Peyer's patch (tissue), 4 donors: Measurements from ENCODE around the gene BCAS3. TPM values are rescaled to one million over a fixed set of nuclear protein-coding genes. Genes with fewer than 3 reads are reported as not detected.
"Not testable (repeated sequence)": the region's sequence is repeated elsewhere in the genome, so short reads cannot be mapped to it uniquely, and the experiment has no call there.

Source experiments
- DNase-seq, 3 donors: peaks; one replicate each; pipeline ENCODE4 v3.0.0-alpha.2; 2017 to 2019
- H3K27ac ChIP-seq, 4 donors: fragments of 200-600 bp; sonication (generic); one replicate each; pipeline ENCODE4 v1.5.1; 2016 to 2019
- H3K27me3 ChIP-seq, 2 donors: fragments of 200-600 bp; sonication (generic); one replicate each; pipeline ENCODE4 v1.5.1; 2019
- H3K36me3 ChIP-seq, 3 donors: fragments of 200-600 bp; sonication (generic); one replicate each; pipeline ENCODE4 v1.5.1; 2016 to 2019
- H3K4me1 ChIP-seq, 4 donors: fragments of 200-600 bp; sonication (generic); one replicate each; pipeline ENCODE4 v1.5.1; 2016 to 2019
- H3K4me3 ChIP-seq, 4 donors: fragments of 200-600 bp; sonication (generic); 1 replicate in 3 of 4; 2 replicates in 1 of 4; pipeline ENCODE4 v1.5.1; 2016 to 2019; ENCODE audit warnings: mild to moderate bottlenecking in 1 of 4
- H3K9me3 ChIP-seq, 4 donors: fragments of 200-600 bp; sonication (generic); one replicate each; pipeline ENCODE4 v1.5.1; 2016 to 2019; ENCODE audit warnings: mild to moderate bottlenecking in 1 of 4
- POLR2A ChIP-seq, 2 donors: fragments of 450-650 bp; IDR thresholded peaks; one replicate each; pipeline ENCODE4 v1.5.1; 2017; ENCODE audit warnings: antibody characterized with exemption in 2 of 2, mild to moderate bottlenecking in 2 of 2, moderate library complexity in 2 of 2
- total RNA-seq, 4 donors: library from RNA; depleted of rRNA; stranded (reverse); fragments of >200 nt; gene quantifications; one replicate each; pipeline ENCODE4 v1.1.0, GENCODE V29; 2016
- TF ChIP-seq, protein P1 (sequence below), 6 experiments: fragments of 450-650 bp in 4 of 6; fragments of 200-600 bp in 2 of 6; sonication (generic) in 1 of 6; IDR thresholded peaks; one replicate each; pipeline ENCODE4 v1.5.1; 2017 to 2019; ENCODE audit warnings: antibody characterized with exemption in 6 of 6, mild to moderate bottlenecking in 3 of 6, moderate library complexity in 1 of 6

Gene BCAS3
- total RNA-seq, 4 donors from 2014 or later, result 25.7 to 109 (median 57.1) TPM

DNA sequence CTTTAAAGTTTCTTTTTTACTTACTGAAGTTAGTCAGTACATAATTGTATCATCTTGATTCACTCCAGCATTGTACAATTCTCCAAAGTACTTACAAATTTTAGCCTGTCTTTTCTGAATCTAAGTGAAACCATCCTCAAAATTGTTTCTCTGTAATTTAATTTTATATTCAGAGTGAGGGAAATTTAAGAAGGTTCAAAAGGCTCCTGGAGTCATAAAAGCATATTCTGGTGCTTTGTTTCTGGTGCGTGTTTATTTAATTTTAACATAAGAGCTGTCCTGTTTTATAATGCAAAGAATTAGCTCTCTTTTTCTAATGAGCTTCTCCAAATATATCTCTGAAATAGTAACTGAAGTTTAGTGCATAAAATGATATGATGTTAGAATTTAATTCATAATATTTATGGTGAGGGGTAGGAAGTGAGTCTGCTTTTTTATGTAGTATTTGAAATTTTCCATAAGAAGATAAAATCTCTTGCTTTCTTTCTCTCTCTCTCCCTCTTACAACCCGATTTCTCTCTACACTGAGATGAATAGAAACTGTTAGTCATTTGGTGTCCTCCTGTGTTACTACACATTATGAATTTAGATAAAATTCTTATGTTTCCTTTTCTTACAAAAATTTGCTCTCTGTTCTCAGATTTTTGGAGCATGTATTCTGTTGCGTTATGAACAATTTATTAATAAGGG, 339.8 kb downstream of the BCAS3 start:
- no peaks in the 10 kb centered on the region for H3K36me3 ChIP-seq
- H3K4me1 ChIP-seq, result no peaks in the 10 kb centered on the region
- DNase-seq, result no peak
- H3K9me3 ChIP-seq, result no peaks in the 10 kb centered on the region
- H3K4me3 ChIP-seq, result no peak overlapping the region
- TF ChIP-seq, protein P1, sequence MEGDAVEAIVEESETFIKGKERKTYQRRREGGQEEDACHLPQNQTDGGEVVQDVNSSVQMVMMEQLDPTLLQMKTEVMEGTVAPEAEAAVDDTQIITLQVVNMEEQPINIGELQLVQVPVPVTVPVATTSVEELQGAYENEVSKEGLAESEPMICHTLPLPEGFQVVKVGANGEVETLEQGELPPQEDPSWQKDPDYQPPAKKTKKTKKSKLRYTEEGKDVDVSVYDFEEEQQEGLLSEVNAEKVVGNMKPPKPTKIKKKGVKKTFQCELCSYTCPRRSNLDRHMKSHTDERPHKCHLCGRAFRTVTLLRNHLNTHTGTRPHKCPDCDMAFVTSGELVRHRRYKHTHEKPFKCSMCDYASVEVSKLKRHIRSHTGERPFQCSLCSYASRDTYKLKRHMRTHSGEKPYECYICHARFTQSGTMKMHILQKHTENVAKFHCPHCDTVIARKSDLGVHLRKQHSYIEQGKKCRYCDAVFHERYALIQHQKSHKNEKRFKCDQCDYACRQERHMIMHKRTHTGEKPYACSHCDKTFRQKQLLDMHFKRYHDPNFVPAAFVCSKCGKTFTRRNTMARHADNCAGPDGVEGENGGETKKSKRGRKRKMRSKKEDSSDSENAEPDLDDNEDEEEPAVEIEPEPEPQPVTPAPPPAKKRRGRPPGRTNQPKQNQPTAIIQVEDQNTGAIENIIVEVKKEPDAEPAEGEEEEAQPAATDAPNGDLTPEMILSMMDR (IDR thresholded peaks at IDR 0.05), result no peak
- no peaks in the 10 kb centered on the region for H3K27me3 ChIP-seq
- no peak overlapping the region for H3K27ac ChIP-seq

DNA sequence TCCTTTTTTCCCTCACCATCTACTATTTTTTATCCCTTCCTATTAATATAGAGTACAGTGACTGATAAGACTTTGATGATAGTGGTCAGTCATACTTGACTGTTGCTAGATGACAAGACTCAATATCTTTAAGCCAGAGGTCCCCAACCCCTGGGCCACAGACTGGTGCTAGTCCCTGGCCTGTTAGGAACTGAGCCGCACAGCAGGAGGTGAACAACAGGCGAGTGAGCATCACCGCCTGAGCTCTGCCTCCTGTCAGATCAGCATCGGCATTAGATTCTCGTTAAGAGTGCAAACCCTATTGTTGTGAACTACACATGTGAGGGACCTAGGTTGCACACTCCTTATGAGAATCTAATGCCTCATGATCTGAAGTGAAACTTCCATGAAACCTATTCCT, 341.3 kb downstream of the BCAS3 start:
- no peaks in the 10 kb centered on the region for H3K36me3 ChIP-seq
- TF ChIP-seq POLR2A (IDR thresholded peaks at IDR 0.05), result no peak
- TF ChIP-seq, protein P1 (IDR thresholded peaks at IDR 0.05), result no peak
- no peak overlapping the region for H3K27ac ChIP-seq
- no peaks in the 10 kb centered on the region for H3K9me3 ChIP-seq
- no peaks in the 10 kb centered on the region for H3K4me1 ChIP-seq
- DNase-seq, result no peak
- no peaks in the 10 kb centered on the region for H3K27me3 ChIP-seq
- no peak overlapping the region for H3K4me3 ChIP-seq

DNA sequence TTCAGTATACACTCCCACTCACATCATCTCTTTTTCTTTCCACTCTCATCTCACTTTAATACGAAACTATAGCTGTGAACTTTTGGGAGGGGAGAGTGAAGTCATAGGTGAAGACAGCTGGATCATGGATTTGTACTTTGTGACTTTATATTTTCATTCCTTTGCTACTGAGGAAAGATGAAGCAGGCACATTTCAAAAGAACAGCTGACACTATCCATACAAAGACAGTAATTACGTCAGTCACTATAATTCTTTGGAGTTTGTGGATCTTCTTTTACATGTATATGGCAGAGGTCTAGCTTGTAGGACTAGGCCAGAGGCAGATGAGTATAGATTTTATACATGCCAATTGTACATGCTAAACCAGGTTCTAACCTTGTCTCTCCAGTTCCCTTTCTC, 346.3 kb downstream of the BCAS3 start:
- H3K9me3 ChIP-seq, result no peaks in the 10 kb centered on the region
- no peaks in the 10 kb centered on the region for H3K36me3 ChIP-seq
- TF ChIP-seq, protein P1 (IDR thresholded peaks at IDR 0.05), result no peak
- TF ChIP-seq POLR2A (IDR thresholded peaks at IDR 0.05), result no peak
- H3K27me3 ChIP-seq, result no peaks in the 10 kb centered on the region
- no peaks in the 10 kb centered on the region for H3K4me1 ChIP-seq
- H3K27ac ChIP-seq, result no peak overlapping the region
- H3K4me3 ChIP-seq, result no peak overlapping the region
- DNase-seq, result no peak

DNA sequence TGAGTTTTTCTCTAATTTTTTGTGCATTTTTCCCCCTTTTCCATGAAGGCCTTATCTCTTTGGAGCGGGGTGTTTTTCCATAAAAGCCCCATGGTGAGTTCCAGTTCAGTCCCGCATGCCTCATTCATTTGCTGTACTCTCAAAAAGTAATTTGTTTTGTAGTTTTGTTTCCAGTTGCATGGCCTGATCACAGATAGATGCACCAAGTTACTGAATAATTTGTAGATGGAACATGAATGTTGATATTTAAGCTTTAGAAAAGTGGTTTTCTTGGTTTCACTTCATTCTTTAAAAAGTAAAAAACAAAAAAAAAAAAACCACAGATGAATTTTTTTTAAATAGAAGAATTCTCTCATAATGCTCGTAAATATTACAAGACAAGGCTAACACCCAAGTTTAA, 349.2 kb downstream of the BCAS3 start:
- H3K4me3 ChIP-seq, result no peak overlapping the region
- no peak overlapping the region for H3K27ac ChIP-seq
- H3K27me3 ChIP-seq, result no peaks in the 10 kb centered on the region
- H3K4me1 ChIP-seq, result no peaks in the 10 kb centered on the region
- no peak for DNase-seq
- H3K9me3 ChIP-seq, result no peaks in the 10 kb centered on the region
- no peak for TF ChIP-seq POLR2A (IDR thresholded peaks at IDR 0.05)
- TF ChIP-seq, protein P1 (IDR thresholded peaks at IDR 0.05), result no peak
- H3K36me3 ChIP-seq, result no peaks in the 10 kb centered on the region

DNA sequence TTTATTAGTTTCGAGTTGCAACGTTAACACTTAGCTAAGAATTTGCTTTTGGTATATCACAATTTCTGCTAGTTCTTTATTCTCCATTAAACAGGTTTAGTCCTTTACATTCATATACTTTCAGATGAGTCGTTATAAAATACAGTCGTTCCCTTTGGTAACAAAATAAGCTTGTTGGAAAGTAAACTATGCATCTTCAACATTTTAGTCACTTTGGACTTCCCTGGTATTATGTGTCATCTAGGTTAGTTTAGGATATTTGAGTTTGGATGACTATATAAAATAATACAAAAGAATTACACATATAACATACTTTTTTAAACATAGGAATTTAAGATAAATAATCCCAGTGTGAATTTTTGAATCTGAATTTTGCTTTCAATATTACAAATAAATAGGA, 351.5 kb downstream of the BCAS3 start:
- Histone ChIP-seq H3K9me3 (no peaks in the 10 kb centered on the region), H3K36me3 (no peaks in the 10 kb centered on the region), H3K4me3 (no peak overlapping the region), H3K27me3 (no peaks in the 10 kb centered on the region), H3K27ac (no peak overlapping the region), H3K4me1 (no peaks in the 10 kb centered on the region)
- TF ChIP-seq, protein P1 (IDR thresholded peaks at IDR 0.05), result no peak
- TF ChIP-seq POLR2A (IDR thresholded peaks at IDR 0.05), result no peak
- DNase-seq, result no peak

DNA sequence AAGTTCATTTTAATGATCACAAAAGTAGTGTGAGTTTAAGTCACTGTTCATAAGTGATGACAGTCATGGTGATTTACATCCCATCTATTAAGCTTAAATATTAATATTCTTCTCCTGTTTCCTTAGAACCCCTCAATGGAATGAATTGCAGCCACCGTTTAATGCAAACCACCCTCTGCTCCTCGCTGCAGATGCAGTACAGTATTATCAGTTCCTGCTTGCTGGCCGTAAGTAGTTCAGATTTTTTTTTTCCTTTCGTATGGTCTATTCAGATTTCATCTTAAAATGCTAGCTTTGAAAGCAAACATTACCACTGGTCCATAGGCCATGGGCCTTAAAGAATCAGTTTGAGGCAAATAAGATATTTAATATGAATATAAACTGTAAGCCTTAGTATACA, 363.0 kb downstream of the BCAS3 start:
- no peaks in the 10 kb centered on the region for H3K4me1 ChIP-seq

DNA sequence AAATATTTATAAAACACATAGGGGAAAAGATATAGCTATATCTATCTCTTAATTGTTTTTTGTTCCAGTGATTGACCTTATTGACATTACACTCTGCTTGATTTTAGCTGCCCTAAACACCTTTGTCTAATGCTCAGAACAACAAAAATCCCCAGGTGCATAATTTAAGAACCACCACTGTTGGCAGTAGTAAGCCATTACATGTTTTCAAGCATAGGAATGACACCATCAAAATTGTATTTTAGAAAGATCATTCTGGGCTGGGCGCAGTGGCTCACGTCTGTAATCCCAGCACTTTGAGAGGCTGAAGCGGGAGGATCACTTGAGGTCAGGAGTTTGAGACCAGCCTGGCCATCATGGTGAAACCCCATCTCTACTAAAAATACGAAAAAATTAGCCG, 364.7 kb downstream of the BCAS3 start:
- H3K9me3 ChIP-seq, H3K27ac ChIP-seq, DNase-seq, H3K4me1 ChIP-seq, H3K27me3 ChIP-seq, H3K4me3 ChIP-seq, H3K36me3 ChIP-seq: not testable (repeated sequence)

More for the DNA sequence above, 363.0 kb downstream of the BCAS3 start:
- no peaks in the 10 kb centered on the region for H3K9me3 ChIP-seq
- DNase-seq, result no peak
- TF ChIP-seq, protein P1 (IDR thresholded peaks at IDR 0.05), result no peak
- TF ChIP-seq POLR2A (IDR thresholded peaks at IDR 0.05), result no peak
- H3K27ac ChIP-seq, result no peak overlapping the region
- no peaks in the 10 kb centered on the region for H3K36me3 ChIP-seq
- H3K4me3 ChIP-seq, result no peak overlapping the region
- H3K27me3 ChIP-seq, result no peaks in the 10 kb centered on the region
